Lower leg skin (tissue), 3 donors: Measurements from ENCODE around the gene SGMS2.

Experiments used
- POLR2A ChIP-seq, 2 donors: fragments of 450-650 bp; IDR thresholded peaks; one replicate each; pipeline ENCODE4 v1.6.1; 2016 to 2017; ENCODE audit warnings: antibody characterized with exemption in 2 of 2, mild to moderate bottlenecking in 1 of 2, moderate library complexity in 1 of 2
- TF ChIP-seq, protein P1 (sequence below), 3 donors: fragments of 450-650 bp; IDR thresholded peaks; one replicate each; pipeline ENCODE4 v1.5.1; 2016; ENCODE audit warnings: antibody characterized with exemption in 3 of 3, mild to moderate bottlenecking in 3 of 3, moderate library complexity in 2 of 3

DNA sequence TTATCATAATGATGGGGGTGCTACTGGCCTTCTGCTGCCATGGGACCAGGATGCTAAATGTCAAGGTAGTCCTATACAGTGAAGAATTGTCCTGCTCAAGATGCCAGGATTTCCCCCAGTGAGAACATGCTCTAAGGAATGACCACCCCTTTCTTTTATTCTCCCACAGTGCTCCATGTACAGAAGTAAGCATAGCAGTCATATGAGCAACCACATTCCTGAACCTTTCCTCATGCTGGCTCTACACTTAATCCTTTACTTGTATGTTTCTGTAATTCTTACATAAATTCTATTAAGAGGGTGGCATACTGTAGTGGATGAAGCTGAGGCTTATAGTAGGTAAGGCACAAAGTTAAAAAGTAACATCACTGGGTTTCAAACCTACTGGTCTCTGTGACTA lies 126.8 kb downstream of the SGMS2 start:
- TF ChIP-seq, protein P1, sequence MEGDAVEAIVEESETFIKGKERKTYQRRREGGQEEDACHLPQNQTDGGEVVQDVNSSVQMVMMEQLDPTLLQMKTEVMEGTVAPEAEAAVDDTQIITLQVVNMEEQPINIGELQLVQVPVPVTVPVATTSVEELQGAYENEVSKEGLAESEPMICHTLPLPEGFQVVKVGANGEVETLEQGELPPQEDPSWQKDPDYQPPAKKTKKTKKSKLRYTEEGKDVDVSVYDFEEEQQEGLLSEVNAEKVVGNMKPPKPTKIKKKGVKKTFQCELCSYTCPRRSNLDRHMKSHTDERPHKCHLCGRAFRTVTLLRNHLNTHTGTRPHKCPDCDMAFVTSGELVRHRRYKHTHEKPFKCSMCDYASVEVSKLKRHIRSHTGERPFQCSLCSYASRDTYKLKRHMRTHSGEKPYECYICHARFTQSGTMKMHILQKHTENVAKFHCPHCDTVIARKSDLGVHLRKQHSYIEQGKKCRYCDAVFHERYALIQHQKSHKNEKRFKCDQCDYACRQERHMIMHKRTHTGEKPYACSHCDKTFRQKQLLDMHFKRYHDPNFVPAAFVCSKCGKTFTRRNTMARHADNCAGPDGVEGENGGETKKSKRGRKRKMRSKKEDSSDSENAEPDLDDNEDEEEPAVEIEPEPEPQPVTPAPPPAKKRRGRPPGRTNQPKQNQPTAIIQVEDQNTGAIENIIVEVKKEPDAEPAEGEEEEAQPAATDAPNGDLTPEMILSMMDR (IDR thresholded peaks at IDR 0.05) = no peak
- TF ChIP-seq POLR2A (IDR thresholded peaks at IDR 0.05) = no peak
